WTC11 (cell line): ENCODE measurements around the gene PDIK1L. TPM values are rescaled to one million over a fixed set of nuclear protein-coding genes. Genes with fewer than 3 reads are reported as not detected.

Experiments
- ARID4B ChIP-seq: sonication (generic); formaldehyde crosslinking; IDR thresholded peaks from 2 replicates; pipeline ENCODE4 v1.8.0; 2023; ENCODE audit warnings: missing genetic modification reagents, mild to moderate bottlenecking, borderline replicate concordance
- ATF1 ChIP-seq: sonication (generic); formaldehyde crosslinking; IDR thresholded peaks from 2 replicates; pipeline ENCODE4 v1.8.1; 2023; ENCODE audit warnings: mild to moderate bottlenecking, moderate library complexity, missing genetic modification reagents
- CREM ChIP-seq: sonication (generic); formaldehyde crosslinking; IDR thresholded peaks from 2 replicates; pipeline ENCODE4 v1.8.1; 2022; ENCODE audit warnings: mild to moderate bottlenecking, missing genetic modification reagents, moderate library complexity
- E2F5 ChIP-seq: sonication (generic); formaldehyde crosslinking; IDR thresholded peaks from 2 replicates; pipeline ENCODE4 v1.8.1; 2022; ENCODE audit warnings: mild to moderate bottlenecking, moderate library complexity, missing genetic modification reagents
- GRHL2 ChIP-seq: fragments of 250-450 bp; sonication (Bioruptor Pico); IDR thresholded peaks from 2 replicates; pipeline ENCODE4 v1.8.0; 2022; ENCODE audit warnings: mild to moderate bottlenecking, moderate library complexity; ENCODE audit not compliant: insufficient replicate concordance, severe bottlenecking
- HMGXB4 ChIP-seq: sonication (generic); formaldehyde crosslinking; IDR thresholded peaks from 2 replicates; pipeline ENCODE4 v1.8.1; 2023; ENCODE audit warnings: mild to moderate bottlenecking, moderate library complexity, missing genetic modification reagents
- MXD4 ChIP-seq: fragments of 250-450 bp; sonication (Bioruptor Pico); IDR thresholded peaks from 2 replicates; pipeline ENCODE4 v1.8.0; 2021; ENCODE audit warnings: mild to moderate bottlenecking, moderate library complexity, borderline replicate concordance
- NFATC4 ChIP-seq: fragments of 250-450 bp; sonication (Bioruptor Pico); IDR thresholded peaks from 2 replicates; pipeline ENCODE4 v1.9.0; 2021; ENCODE audit warnings: mild to moderate bottlenecking
- RORB ChIP-seq: fragments of 250-450 bp; sonication (Bioruptor Pico); IDR thresholded peaks from 2 replicates; pipeline ENCODE4 v1.9.0; 2021; ENCODE audit warnings: mild to moderate bottlenecking
- SMAD4 ChIP-seq: sonication (generic); formaldehyde crosslinking; IDR thresholded peaks from 2 replicates; pipeline ENCODE4 v1.8.0; 2022; ENCODE audit warnings: mild to moderate bottlenecking, missing genetic modification reagents
- STAT6 ChIP-seq: sonication (generic); formaldehyde crosslinking; conservative IDR thresholded peaks from 2 replicates; pipeline ENCODE4 v1.8.1; 2023; ENCODE audit warnings: mild to moderate bottlenecking, low read depth, missing genetic modification reagents, moderate library complexity
- TEAD1 ChIP-seq: sonication (generic); formaldehyde crosslinking; IDR thresholded peaks from 2 replicates; pipeline ENCODE4 v1.8.0; 2022; ENCODE audit warnings: mild to moderate bottlenecking, missing genetic modification reagents
- ZNF138 ChIP-seq: sonication (generic); formaldehyde crosslinking; conservative IDR thresholded peaks from 2 replicates; pipeline ENCODE4 v1.8.1; 2022; ENCODE audit warnings: mild to moderate bottlenecking, moderate library complexity, missing genetic modification reagents
- ZNF425 ChIP-seq: fragments of 250-450 bp; sonication (Bioruptor Pico); conservative IDR thresholded peaks from 2 replicates; pipeline ENCODE4 v1.9.0; 2021; ENCODE audit warnings: mild to moderate bottlenecking
- total RNA-seq: library from RNA; stranded (reverse); gene quantifications from 3 replicates; pipeline ENCODE4 v1.2.3, GENCODE V29; 2021

The PDIK1L gene
- total RNA-seq, 1 experiment from 2014 or later, result 5.5 TPM

- TF ChIP-seq HMGXB4 (CRISPR knock-in tag), result peak; percentile 40; the same call in 1 of the 2 replicates
- no peak for TF ChIP-seq GRHL2
- TF ChIP-seq E2F5 (CRISPR knock-in tag), result peak; percentile 69
- no peak for TF ChIP-seq ATF1 (CRISPR knock-in tag)
- TF ChIP-seq MXD4 (CRISPR knock-in tag), result no peak
- TF ChIP-seq TEAD1 (CRISPR knock-in tag), result peak; percentile 23; the same call in 1 of the 2 replicates
- TF ChIP-seq SMAD4 (CRISPR knock-in tag), result no peak
- TF ChIP-seq ARID4B (CRISPR knock-in tag), result peak; percentile 42; the same call in 1 of the 2 replicates
- TF ChIP-seq ZNF425, result no peak
- 0 out of 2 replicates have a peak, but pooled peaks have one; percentile 27 for TF ChIP-seq CREM (CRISPR knock-in tag)
- no peak for TF ChIP-seq NFATC4 (CRISPR knock-in tag)
- TF ChIP-seq STAT6 (CRISPR knock-in tag), result no peak
- no peak for TF ChIP-seq RORB
- no peak for TF ChIP-seq ZNF138 (CRISPR knock-in tag)
Observed at GRCh38 chr1:26111530-26112406, at the start of gene PDIK1L (continued).
